ENCODE measurements around the gene DCAF8L2. TPM values are rescaled to one million over a fixed set of nuclear protein-coding genes. Genes with fewer than 3 reads are reported as not detected.

DCAF8L2 gene
- total and polyA plus RNA-seq, 2 donors from 2014 or later: not detected

DNA sequence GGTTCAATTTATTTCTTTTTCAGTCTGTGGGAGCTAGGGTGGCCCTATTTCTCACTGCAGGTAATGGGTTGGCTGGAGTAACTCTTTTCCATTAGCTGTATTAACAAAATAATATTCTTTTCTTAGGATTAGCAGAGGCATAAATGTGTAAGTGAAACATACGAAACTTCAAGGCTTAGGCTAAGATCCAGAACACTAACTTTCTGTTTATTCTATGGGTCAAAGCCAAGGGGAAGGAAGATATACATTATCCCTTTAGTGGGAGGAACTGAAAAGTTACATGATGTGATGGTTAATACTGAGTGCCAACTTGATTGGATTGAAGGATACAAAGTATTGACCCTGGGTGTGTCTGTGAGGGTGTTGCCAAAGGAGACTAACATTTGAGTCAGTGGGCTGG, 66.4 kb downstream of the DCAF8L2 start:
- H3K4me1 ChIP-seq (ENCODE audit: control insufficient read depth in 2 of 3, insufficient read depth in 2 of 3, low read depth in 1 of 3, low read length in 3 of 3): no peaks in the 10 kb centered on the region
- no peaks in the 10 kb centered on the region for H3K9me3 ChIP-seq (ENCODE audit: control insufficient read depth in 2 of 3, insufficient read depth in 1 of 3, low read length in 3 of 3)
- DNase-seq (no peak), FAIRE-seq (no peak)
- H3K36me3 ChIP-seq (ENCODE audit: control insufficient read depth in 2 of 3, insufficient read depth in 3 of 3, low read length in 3 of 3): no peaks in the 10 kb centered on the region
- no peaks in the 10 kb centered on the region for H3K27me3 ChIP-seq (ENCODE audit: control insufficient read depth, insufficient read depth, low read length)
- TF ChIP-seq, protein P1, sequence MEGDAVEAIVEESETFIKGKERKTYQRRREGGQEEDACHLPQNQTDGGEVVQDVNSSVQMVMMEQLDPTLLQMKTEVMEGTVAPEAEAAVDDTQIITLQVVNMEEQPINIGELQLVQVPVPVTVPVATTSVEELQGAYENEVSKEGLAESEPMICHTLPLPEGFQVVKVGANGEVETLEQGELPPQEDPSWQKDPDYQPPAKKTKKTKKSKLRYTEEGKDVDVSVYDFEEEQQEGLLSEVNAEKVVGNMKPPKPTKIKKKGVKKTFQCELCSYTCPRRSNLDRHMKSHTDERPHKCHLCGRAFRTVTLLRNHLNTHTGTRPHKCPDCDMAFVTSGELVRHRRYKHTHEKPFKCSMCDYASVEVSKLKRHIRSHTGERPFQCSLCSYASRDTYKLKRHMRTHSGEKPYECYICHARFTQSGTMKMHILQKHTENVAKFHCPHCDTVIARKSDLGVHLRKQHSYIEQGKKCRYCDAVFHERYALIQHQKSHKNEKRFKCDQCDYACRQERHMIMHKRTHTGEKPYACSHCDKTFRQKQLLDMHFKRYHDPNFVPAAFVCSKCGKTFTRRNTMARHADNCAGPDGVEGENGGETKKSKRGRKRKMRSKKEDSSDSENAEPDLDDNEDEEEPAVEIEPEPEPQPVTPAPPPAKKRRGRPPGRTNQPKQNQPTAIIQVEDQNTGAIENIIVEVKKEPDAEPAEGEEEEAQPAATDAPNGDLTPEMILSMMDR (IDR thresholded peaks at IDR 0.05; ENCODE audit: borderline replicate concordance, extremely low read depth, insufficient read depth): no peak
- no peak overlapping the region for H3K4me3 ChIP-seq (ENCODE audit: low read length in 3 of 3)
- intact Hi-C loops (cut with DNase I): no loop called here
- H3K27ac ChIP-seq (ENCODE audit: low read depth in 2 of 2, low read length in 2 of 2): no peak overlapping the region
- no peak overlapping the region for H3K9ac ChIP-seq (ENCODE audit: low read length in 3 of 3)

DNA sequence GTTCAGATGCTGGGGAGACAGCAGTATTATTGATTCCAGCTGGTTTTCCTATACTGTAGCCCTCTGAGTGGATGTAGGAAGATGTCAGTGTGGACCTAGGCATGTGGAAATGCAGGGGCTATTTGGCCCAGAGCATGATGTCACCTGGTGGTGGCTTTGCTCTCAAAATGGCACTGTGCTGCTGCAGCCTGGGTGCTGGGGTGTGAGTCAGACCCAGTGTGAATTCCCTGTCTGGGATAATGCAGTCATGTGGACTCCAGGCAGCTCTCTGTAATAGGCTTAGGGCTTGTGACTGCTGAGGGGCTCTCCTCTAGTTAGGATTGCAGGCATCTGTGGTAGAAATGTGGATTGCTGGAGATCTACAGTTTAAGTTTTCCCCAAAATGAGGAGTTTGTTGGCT, 70.7 kb downstream of the DCAF8L2 start:
- no peak for DNase-seq
- H3K27me3 ChIP-seq (ENCODE audit: control insufficient read depth, insufficient read depth, low read length): no peaks in the 10 kb centered on the region
- no peak overlapping the region for H3K9ac ChIP-seq (ENCODE audit: low read length in 3 of 3)
- TF ChIP-seq, protein P1 (IDR thresholded peaks at IDR 0.05; ENCODE audit: borderline replicate concordance, extremely low read depth, insufficient read depth): no peak
- H3K36me3 ChIP-seq (ENCODE audit: control insufficient read depth in 2 of 3, insufficient read depth in 3 of 3, low read length in 3 of 3): no peaks in the 10 kb centered on the region
- no peaks in the 10 kb centered on the region for H3K9me3 ChIP-seq (ENCODE audit: control insufficient read depth in 2 of 3, insufficient read depth in 1 of 3, low read length in 3 of 3)
- intact Hi-C loops (cut with DNase I): no loop called here
- no peaks in the 10 kb centered on the region for H3K4me1 ChIP-seq (ENCODE audit: control insufficient read depth in 2 of 3, insufficient read depth in 2 of 3, low read depth in 1 of 3, low read length in 3 of 3)
- no peak overlapping the region for H3K27ac ChIP-seq (ENCODE audit: low read depth in 2 of 2, low read length in 2 of 2)
- FAIRE-seq: no peak
- no peak overlapping the region for H3K4me3 ChIP-seq (ENCODE audit: low read length in 3 of 3)

DNA sequence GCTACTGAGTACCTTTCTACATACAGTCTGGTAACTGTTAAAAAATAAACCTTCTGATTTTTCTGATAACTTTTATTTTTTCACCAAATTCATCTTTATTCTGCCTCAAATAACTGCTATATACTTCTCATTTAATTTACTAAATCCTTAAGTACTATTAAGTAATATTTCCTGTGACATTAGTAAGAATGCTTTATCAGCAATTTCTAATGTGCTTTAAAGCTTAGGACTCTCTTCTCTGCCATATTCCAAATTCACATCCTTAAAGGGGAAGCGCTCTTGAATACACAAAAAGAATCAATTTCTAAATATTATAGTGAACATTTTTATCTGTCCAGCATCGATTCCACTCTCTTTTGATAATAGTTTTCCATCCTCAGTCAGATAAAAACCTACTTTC, 81.1 kb downstream of the DCAF8L2 start:
- TF ChIP-seq, protein P1 (IDR thresholded peaks at IDR 0.05; ENCODE audit: borderline replicate concordance, extremely low read depth, insufficient read depth): no peak
- no peaks in the 10 kb centered on the region for H3K27me3 ChIP-seq (ENCODE audit: control insufficient read depth, insufficient read depth, low read length)
- H3K9me3 ChIP-seq (ENCODE audit: control insufficient read depth in 2 of 3, insufficient read depth in 1 of 3, low read length in 3 of 3): no peaks in the 10 kb centered on the region
- no peak overlapping the region for H3K4me3 ChIP-seq (ENCODE audit: low read length in 3 of 3)
- DNase-seq (no peak), FAIRE-seq (no peak)
- no peaks in the 10 kb centered on the region for H3K36me3 ChIP-seq (ENCODE audit: control insufficient read depth in 2 of 3, insufficient read depth in 3 of 3, low read length in 3 of 3)
- no peaks in the 10 kb centered on the region for H3K4me1 ChIP-seq (ENCODE audit: control insufficient read depth in 2 of 3, insufficient read depth in 2 of 3, low read depth in 1 of 3, low read length in 3 of 3)
- intact Hi-C loops (cut with DNase I): no loop called here
- H3K9ac ChIP-seq (ENCODE audit: low read length in 3 of 3): no peak overlapping the region
- H3K27ac ChIP-seq (ENCODE audit: low read depth in 2 of 2, low read length in 2 of 2): no peak overlapping the region

DNA sequence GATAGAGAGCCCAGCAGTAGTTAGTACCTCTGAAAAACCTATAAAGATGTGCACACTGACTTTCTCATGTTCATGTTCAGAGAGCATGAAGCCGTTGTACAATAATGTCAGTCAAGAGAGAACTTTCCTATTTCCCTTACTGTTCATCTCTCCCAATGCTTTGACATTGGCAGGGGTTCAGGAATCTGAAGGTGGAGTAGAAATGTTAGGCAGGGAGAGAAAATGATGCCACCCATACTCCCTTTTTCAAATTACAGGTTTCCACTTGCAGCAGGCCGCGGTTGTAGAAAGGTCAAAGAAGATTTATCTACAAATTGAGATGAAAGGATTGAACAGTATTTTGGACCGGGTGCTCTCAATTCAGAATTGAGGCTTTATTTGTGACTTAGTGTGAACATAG, 84.3 kb downstream of the DCAF8L2 start:
- H3K9ac ChIP-seq (ENCODE audit: low read length in 3 of 3): no peak overlapping the region
- TF ChIP-seq, protein P1 (IDR thresholded peaks at IDR 0.05; ENCODE audit: borderline replicate concordance, extremely low read depth, insufficient read depth): no peak
- intact Hi-C loops (cut with DNase I): no loop called here
- no peaks in the 10 kb centered on the region for H3K27me3 ChIP-seq (ENCODE audit: control insufficient read depth, insufficient read depth, low read length)
- no peaks in the 10 kb centered on the region for H3K4me1 ChIP-seq (ENCODE audit: control insufficient read depth in 2 of 3, insufficient read depth in 2 of 3, low read depth in 1 of 3, low read length in 3 of 3)
- no peaks in the 10 kb centered on the region for H3K36me3 ChIP-seq (ENCODE audit: control insufficient read depth in 2 of 3, insufficient read depth in 3 of 3, low read length in 3 of 3)
- H3K4me3 ChIP-seq (ENCODE audit: low read length in 3 of 3): no peak overlapping the region
- FAIRE-seq: no peak
- H3K27ac ChIP-seq (ENCODE audit: low read depth in 2 of 2, low read length in 2 of 2): no peak overlapping the region
- no peak for DNase-seq
- no peaks in the 10 kb centered on the region for H3K9me3 ChIP-seq (ENCODE audit: control insufficient read depth in 2 of 3, insufficient read depth in 1 of 3, low read length in 3 of 3)
